Caki2 (cell line): ENCODE results near the gene SRL. TPM values are rescaled to one million over a fixed set of nuclear protein-coding genes. Genes with fewer than 3 reads are reported as not detected.
"Not testable (repeated sequence)": the region's sequence is repeated elsewhere in the genome, so short reads cannot be mapped to it uniquely, and the experiment has no call there.

ENCODE experiments used
- DNase-seq: peaks from one replicate; pipeline ENCODE4 v3.0.0-alpha.2; 2015; ENCODE audit warnings: low read depth
- in situ Hi-C: cut with HindIII; loops from 2 replicates; pipeline ENCODE4 v1.10.0; 2016; ENCODE audit warnings: low sequenced_read_pairs, low pct_unique_long_range_greater_than_20kb, mixed read lengths
- total RNA-seq: library from RNA; depleted of rRNA; stranded (reverse); fragments of >200 nt; shearing (Covaris generic); gene quantifications from 2 replicates; pipeline ENCODE4 v1.2.3, GENCODE V29; 2014; ENCODE audit warnings: low replicate concordance; rRNA removed

Gene SRL
- total RNA-seq, 1 experiment from 2014 or later = not detected

DNA sequence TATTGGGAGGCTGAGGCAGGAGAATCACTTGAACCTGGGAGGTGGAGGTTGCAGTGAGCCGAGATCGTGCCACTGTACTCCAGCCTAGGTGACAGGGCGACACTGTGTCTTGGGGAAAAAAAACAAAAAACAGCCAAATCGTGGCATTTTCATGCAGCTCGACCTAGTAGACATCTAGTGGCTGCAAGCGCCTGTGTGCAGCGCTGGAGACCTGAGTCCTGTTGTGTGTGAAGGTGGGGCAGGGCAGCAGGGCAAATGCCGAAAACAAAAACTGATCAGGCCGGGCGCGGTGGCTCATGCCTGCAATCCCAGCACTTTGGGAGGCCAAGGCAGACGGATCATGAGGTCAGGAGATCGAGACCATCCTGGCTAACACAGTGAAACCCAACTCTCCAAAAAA is 88.5 kb downstream of the SRL start:
- DNase-seq, in situ Hi-C loops: not testable (repeated sequence)

DNA sequence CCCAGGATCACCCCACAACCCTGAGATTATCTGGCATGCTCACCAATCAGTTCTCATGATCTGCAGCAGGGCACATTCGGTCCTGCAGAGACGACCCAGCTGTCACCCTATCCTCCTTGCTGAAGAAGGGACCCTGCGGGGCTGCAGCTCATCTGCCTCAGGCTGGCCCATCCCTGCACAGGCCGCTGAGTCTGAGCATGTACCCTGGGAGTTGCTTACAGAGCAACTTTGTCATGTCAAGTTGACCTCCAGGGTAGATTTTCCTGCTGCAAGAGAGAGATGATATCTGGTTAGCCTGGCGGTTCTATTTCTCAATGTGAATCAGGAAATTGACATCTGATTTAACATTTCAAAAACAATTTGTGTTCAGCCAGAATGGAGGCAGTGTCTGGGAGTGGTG is 89.6 kb downstream of the SRL start:
- no peak for DNase-seq
- in situ Hi-C loops = no loop called here

DNA sequence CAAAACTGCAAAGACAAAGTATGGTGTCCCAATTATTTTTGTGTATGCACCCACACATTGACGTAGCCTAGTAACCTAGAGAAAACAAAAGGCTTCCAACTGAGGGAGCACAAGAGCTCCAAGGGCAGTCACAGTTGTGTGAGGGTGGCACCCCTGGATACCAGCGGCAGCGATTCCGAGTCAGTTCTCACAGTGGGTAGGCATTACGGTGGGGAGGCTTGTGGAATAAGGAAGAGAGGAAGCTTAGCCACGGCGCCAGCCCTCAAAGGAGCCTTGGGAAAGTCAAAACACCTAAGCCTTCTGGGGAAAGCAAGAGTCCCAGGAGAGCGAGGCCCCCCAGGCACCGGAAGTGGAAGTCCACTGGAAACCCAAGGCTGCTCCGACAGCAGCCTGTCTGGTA is 94.6 kb downstream of the SRL start:
- in situ Hi-C loops = no loop called here

DNA sequence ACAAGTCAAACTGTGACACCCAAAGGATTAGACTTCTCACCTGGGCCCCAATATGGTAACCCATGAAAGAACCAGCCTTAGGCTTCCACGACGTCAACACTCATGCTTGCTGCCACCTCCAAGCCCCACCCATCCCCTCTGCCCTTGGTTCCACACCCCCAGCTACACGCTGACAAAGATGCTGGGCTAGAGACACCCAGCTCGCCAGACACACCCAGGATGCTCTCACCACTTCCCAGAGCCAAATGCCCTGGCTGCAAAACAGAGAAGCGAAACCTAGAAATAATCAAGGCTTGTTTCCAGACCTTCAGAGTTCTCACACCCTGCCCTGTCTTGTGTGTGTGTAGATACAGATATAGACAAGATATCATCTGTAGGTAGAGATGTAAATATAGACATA is 99.6 kb downstream of the SRL start:
- no peak for DNase-seq
- in situ Hi-C loops = no loop called here

More for the DNA sequence above, 94.6 kb downstream of the SRL start:
- DNase-seq = no peak

DNA sequence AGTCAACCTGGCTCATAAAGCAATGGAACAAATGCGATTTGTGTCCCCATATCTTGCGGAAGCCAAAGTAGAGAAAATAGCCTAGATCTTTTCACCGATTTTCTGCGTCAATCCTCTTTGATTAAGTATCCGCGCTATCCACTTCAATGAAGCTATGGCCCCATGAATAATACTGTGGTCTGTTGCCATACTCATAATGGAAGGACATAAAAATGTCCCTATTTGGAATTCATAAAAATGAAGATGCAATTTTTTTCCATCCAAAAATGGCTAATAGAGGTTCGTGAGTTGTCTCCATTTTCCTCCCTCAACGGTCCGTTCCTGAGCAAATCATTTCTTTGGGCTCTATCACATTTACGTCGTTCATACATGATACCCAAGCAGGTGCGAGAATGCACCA is 100.3 kb downstream of the SRL start:
- no peak for DNase-seq
- in situ Hi-C loops = no loop called here

DNA sequence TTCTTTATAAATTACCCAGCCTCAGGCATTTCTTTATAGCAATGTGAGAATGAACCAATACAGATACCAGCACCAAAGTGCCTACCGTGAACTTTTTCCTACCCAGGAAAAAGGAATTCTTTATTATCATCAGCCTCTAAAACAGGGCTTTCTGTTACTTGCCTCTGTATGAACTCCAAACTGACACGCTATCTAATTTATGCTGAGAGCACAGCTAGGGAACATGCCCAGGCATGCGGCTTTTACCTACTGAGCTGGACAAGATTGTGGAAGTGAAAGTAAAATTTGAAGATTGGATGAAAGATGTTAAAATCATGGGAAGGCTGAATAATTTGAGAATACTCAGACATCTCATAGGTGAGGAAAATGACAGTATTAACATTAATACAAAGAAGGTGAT is 101.2 kb downstream of the SRL start:
- DNase-seq = peak; percentile 58
- in situ Hi-C loops = no loop called here

DNA sequence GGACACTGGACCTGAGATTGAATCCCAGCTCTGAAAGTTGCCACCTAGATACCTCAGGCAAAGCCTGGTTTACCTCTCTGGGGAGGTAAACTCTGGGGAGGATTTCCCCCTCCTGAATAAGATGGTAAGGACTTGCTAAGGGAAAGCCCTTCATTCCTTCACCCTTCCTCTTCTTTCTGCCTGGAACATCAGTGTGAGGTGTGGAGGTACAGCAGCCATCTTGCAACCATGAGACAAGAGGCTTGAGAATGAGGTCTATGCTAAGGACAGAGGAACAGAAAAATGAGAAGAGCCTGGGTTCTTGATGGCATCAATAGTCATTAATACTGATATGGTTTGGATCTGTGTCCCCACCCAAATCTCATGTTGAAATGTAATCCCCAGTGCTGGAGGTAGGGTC is 101.9 kb downstream of the SRL start:
- in situ Hi-C loops = no loop called here
- DNase-seq = no peak

Other genes starting within 250 kb of the SRL start
- 7.8 and 26.1 TPM in 2 replicates for gene ADCY9, start 125.6 kb downstream of the SRL start, total RNA-seq
- 35.1 TPM in 2 replicates for gene TFAP4, start 30.9 kb upstream of the SRL start, total RNA-seq
- 5.7 and 7.4 TPM in 2 replicates for gene GLIS2, start 74.0 kb upstream of the SRL start, total RNA-seq
- 58.8 and 80.7 TPM in 2 replicates for gene PAM16, start 109.2 kb upstream of the SRL start, total RNA-seq
- 4.3 and 5.5 TPM in 2 replicates for gene VASN, start 129.8 kb upstream of the SRL start, total RNA-seq
- gene CORO7, start 174.5 kb upstream of the SRL start, total RNA-seq = 31.7 and 44.7 TPM in 2 replicates
- 106 and 136 TPM in 2 replicates for gene DNAJA3, start 183.8 kb upstream of the SRL start, total RNA-seq
- gene NMRAL1, start 232.5 kb upstream of the SRL start, total RNA-seq = 211 and 290 TPM in 2 replicates
- 59.7 and 65.0 TPM in 2 replicates for gene HMOX2, start 234.3 kb upstream of the SRL start, total RNA-seq